Occipital lobe (tissue), 2 donors: ENCODE data around the gene SH3RF1. TPM values are rescaled to one million over a fixed set of nuclear protein-coding genes. Genes with fewer than 3 reads are reported as not detected.

Experiments used
- DNase-seq: peaks from one replicate; lab custom pipeline; 2025; lab: John Stamatoyannopoulos, UW
- total RNA-seq: library from RNA; depleted of rRNA; stranded (reverse); fragments of >200 nt; gene quantifications from one replicate; pipeline ENCODE4 v1.2.3, GENCODE V29; 2014

Gene SH3RF1
- total RNA-seq, 1 donor from 2014 or later = 8.1 TPM

- no peak for DNase-seq
These were observed 225.9 kb downstream of the SH3RF1 start for GRCh38 chr4:169044714-169045447.
